ENCODE measurements around the gene SMAD9.

The SMAD9 gene

GRCh38 chr13:36862722-36863121 lies 57.3 kb downstream of the SMAD9 start:
- no peak for DNase-seq (ENCODE audit: low spot score)

DNA sequence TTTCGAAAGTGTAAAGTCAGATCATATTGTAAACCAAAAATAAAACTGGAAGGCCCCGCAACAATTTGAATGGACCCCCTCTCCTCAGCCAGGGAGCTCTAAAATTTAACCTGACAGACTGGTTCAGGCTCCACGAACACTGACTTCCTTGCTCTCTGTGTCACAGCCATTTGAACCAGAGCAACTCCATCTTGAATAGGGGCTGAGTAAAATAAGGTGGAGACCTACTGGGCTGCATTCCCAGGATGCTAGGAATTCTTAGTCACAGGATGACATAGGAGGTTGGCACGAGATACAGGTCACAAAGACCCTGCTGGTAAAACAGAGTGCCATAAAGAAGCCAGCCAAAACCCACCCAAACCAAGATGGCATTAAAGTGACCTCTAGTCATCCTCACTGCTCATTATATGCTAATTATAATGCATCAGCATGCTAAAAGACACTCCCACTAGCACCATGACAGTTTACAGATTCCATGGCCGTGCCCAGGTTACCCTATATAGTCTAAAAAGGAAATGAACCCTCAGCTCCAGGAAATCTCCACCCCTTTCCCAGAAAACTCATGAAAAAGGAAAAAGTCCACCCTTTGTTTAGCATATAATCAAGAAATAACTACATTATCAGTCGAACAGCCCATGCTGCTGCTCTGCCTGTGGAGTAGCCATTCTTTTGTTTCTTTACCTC lies 57.9 kb downstream of the SMAD9 start:
- DNase-seq (ENCODE audit: low spot score), result no peak

DNA sequence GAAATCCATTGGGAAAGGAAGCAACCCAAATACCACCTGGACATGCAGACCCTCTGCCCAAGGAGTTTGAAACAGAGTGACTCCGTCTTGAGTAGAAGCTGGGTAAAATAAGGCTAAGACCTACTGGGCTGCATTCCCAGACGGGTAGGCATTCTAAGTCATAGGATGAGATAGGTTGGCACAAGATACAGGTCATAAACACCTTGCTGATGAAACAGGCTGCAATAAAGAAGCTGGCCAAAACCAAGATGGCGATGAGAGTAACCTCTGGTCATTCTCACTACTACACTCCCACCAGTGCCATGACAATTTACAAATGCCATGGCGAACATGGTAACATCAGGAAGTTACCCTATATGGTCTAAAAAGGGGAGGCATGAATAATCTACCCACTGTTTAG lies 60.8 kb downstream of the SMAD9 start:
- DNase-seq (ENCODE audit: low spot score), result no peak

GRCh38 chr13:36858290-36858689 lies 61.7 kb downstream of the SMAD9 start:
- peak; percentile 23 for DNase-seq (ENCODE audit: low spot score)

DNA sequence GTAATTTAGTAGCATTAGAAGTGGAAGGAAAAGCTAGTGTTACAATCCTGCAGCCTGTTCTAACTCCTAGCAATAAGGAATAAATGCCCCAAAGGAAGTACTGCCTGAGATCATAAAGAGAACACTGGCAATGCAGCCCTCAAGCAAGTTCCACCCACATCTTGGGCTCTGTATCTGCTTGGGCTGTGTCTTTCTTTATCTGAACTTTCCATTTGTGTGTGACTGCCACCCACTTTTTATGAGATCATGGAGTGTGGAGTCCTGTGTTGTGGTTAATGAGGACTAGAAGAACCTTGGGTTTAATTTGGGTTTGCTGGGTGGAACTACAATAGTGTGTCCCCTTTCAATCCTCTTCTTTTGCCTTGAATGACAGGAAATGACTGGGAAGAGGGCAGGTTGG lies 62.8 kb downstream of the SMAD9 start:
- DNase-seq (ENCODE audit: low spot score), result no peak

DNA sequence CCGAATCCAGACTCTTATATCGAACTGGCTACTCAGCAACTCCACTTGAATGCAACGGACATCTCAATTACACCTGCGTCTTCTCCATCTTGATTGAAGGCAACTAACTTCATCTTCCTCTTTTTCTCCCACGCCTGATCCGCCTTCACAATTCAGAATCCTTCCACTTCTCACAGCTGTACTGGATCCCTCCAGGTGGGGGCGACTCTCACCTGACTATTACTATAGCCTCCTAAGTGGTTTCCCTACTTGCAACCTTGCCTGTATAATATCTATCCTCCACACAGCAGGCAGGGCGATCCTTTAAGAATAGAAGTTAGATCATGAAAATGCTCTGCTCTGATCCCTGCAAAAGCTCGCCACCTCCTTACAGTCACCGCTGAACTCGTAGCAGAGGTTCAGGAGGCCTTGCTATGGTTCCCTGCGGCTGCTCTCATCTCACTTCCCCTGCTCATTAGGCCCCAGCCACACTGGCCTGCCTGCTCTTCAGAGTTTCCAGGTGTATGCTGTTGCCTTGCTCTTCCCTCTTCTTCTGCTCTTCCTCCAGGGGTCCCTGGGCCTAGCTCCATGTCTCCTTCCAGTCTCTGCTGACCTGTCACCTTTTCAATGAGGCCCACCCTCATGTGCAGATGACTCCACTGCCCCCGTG lies 69.1 kb downstream of the SMAD9 start:
- DNase-seq (ENCODE audit: low spot score), result no peak

- DNase-seq (ENCODE audit: low spot score), result no peak
These were observed 71.6 kb downstream of the SMAD9 start for GRCh38 chr13:36848199-36848982.

DNA sequence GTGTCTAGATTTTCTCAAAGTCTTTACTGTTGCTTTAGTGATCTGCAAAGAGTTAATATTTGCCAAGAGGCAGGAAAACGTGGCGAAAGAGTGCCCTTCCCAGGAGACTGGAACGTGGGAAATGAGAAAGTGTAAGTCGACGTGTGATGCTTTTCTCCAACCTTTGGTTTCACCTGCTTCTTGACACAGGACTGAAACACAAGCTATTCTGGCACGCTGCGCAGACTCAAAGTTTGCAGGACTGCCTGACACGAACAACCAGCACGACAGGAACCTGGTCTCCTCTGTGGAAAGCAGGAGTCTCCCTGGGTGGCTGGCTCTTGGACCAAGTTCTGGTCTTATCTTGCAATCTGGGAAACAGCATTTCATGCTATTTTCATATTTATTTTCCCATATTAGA lies 72.4 kb downstream of the SMAD9 start:
- DNase-seq (ENCODE audit: low spot score), result no peak

GRCh38 chr13:36841391-36841790 lies 78.6 kb downstream of the SMAD9 start:
- DNase-seq (ENCODE audit: low spot score), result no peak

GRCh38 chr13:36840718-36841250 lies 79.3 kb downstream of the SMAD9 start:
- no peak for DNase-seq (ENCODE audit: low spot score)

DNA sequence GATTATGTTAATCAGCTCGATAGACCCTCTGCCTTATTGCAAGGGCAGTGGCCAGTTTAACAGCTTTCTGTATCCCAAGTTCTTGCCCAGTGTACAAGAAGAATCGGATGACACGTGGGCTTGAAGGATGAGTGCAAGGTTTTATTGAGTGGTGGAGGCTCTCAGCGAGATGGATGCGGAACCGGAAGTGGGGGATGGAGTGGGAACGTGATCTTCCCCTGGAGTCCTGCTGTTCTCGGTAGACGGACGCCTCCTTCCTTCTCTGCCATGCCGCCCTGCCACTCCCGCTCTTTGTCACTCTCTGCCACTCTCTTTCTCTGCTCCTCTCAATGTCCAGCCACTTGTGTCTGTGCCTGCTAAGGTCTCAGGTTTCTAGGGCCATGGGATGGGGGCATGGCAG lies 80.1 kb downstream of the SMAD9 start:
- no peak for DNase-seq (ENCODE audit: low spot score)

DNA sequence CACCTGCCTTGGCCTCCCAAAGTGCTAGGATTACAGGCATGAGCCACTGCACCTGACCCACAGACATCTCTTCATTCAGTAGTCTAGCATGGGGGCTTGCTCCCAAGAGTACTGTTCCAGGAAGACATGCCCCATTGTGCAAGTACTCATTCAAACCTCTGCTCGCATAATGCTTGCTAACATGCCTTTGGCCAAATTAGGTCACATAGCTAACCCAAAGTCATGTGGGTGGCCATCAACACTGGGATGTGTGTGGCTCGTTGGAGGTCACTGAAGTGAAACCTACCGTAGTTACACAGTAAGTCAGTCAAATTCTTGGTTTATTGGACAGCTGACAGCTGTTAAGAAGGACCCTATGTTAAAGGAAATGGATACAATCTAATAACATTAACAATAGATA lies 80.8 kb downstream of the SMAD9 start:
- no peak for DNase-seq (ENCODE audit: low spot score)

DNA sequence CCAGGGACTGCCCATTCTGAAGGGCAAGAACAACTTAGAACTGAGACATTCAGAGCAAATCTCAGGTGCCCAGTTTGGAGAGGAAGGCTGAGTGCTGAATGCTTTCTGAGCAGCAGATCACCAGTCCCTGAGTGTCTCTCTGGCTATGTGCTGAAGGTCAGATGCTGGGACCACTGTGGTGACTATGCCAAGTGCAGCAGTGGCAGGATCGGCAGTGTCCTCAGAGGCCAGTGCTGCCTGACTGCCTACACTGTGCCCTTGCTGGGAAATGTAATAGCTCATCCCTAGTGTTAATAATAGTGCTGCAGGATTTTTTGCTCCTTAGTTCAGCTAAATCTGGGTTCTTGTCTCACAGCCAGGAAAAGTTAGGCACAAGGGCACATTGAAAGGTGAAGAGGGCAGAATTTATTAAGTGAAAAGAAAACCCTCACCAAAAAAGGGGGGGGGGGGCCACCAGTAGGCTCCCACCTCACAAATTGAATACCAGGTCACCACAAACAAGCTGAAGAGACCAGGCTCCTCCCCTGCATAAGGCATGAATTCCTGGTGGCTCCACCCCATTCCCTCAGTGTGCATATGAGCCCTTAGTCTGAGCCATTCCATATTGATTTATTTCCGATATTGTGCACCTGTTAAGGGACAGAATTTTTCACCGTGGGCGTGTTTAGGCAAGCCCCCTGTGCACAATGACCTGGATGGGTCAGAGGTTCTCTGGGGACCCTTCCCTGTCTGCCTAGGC lies 82.5 kb downstream of the SMAD9 start:
- DNase-seq (ENCODE audit: low spot score), result no peak

DNA sequence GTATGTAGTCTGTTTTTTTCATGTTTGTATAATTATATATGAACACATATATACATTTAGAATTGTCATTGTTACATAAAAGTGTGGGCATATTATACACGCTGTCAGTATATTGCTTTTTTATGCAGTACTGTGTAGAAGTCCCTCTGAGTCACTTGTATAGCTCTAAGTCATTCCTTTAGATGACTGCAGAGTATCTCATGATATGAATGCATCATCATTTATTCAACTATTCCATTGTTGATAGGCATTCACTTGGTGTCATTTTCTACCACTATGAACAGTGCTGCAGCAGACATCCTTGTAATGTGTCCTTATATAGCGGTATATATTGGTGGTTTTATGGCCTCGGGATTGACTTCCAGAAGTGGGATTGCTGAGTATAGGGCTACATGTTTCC lies 85.7 kb downstream of the SMAD9 start:
- DNase-seq (ENCODE audit: low spot score), result no peak

GRCh38 chr13:36831291-36831690 lies 88.7 kb downstream of the SMAD9 start:
- DNase-seq (ENCODE audit: low spot score), result no peak

DNA sequence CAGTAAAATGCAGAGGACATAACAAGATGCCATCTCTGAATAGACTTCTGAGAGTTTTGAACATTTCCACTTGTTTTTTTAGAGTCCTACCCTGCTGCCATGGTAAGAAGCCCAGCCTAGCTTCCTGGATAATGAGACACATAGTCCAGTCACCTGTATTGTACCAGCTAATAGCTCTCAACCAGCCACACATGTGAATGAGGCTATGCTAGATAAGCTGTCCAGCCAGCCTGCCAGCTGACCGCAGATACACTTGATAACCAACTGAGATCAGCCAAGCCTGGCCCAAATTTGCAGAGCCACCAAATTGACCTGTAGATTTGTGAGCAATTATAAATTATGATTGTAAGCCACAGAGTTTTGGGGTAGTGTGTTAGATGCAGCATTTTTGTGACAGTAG lies 90.3 kb downstream of the SMAD9 start:
- no peak for DNase-seq (ENCODE audit: low spot score)

- no peak for DNase-seq (ENCODE audit: low spot score)
These were observed 97.3 kb downstream of the SMAD9 start for GRCh38 chr13:36822785-36823184.

GRCh38 chr13:36820222-36820621 lies 99.8 kb downstream of the SMAD9 start:
- no peak for DNase-seq (ENCODE audit: low spot score)

GRCh38 chr13:36819739-36820090 lies 100.3 kb downstream of the SMAD9 start:
- peak; percentile 21 for DNase-seq (ENCODE audit: low spot score)

DNA sequence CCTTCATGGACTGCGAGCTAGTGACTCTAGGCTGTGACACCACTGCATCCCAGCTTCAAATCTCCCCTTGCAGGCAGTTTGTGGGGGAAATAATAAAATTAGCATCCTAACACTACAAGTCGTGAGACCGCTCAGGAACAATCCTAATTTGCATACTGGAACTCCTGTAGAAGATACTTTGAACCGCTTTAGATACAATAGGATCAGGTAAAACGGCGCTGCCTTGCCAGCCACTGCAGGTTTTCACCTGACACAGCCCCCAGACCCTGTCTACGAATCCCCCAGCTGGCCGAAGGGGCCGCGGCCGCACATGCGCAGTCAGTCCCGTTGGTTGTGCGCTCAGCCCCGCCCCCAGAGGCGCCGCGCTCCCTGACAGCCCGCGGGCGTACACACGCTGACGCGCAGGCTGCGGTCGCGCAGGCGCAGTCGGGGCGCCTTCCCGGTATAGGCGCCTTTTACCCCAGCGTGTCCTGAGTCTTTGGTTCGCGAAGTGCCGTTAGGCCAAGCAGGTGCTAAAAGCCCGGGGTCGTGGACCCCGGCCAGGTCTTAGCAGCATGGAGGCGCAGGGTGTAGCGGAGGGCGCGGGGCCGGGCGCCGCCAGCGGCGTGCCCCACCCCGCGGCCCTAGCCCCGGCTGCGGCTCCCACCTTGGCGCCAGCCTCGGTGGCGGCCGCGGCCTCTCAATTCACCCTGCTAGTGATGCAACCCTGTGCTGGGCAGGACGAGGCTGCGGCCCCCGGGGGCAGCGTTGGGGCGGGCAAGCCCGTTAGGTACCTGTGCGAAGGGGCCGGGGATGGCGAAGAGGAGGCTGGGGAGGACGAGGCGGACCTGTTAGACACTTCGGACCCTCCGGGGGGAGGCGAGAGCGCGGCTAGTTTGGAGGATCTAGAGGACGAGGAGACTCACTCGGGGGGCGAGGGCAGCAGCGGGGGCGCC lies 101.0 kb downstream of the SMAD9 start, which contains the start of gene RFXAP:
RFXAP (plus strand) TSS at position 419 of the 935 bp plus-strand sequence; CDS start at position 555, 136 bp downstream.
- peak; percentile 92 for DNase-seq (ENCODE audit: low spot score)
